ENCODE measurements around the gene SPRED1.
"Not testable (repeated sequence)": the region's sequence is repeated elsewhere in the genome, so short reads cannot be mapped to it uniquely, and the experiment has no call there.

SPRED1 gene

DNA sequence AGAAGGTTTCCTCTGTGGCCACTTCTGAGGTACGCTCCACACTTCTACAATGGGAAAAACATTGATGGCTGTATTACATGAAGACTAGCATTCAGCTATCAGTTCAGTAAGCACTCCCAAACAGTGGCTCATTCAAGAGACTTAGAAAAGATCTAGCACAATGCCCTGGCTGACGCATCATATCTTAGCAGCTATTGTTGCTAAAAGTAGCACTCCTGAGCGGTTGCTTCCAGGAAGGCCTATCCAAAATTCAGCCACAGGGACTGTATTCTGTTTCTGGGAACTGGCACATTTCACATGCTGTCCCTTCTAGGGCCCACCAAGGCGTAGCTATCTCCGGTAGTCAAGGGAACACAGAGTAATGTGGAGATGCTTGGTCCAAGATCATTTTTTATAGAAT, 21.2 kb upstream of the SPRED1 start:
- DNase-seq (ENCODE audit: low spot score) = no peak

DNA sequence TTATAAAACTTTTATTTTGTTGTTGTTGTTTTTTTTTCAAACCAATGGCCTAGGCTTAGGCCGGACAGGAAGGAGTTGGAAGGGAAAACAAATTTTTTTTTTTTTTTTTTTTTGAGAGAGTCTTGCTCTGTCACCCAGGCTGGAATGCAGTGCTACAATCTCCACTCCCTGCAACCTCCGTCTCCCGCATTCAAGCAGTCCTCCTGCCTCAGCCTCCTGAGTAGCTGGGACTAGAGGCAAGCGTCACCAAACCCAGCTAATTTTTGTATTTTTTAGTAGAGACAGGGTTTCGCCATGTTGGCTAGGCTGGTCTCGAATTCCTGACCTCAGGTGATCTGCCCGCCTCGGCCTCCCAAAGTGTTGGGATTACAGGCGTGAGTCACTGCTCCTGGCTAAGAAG, 15.6 kb upstream of the SPRED1 start:
- DNase-seq (ENCODE audit: low spot score) = not testable (repeated sequence)

DNA sequence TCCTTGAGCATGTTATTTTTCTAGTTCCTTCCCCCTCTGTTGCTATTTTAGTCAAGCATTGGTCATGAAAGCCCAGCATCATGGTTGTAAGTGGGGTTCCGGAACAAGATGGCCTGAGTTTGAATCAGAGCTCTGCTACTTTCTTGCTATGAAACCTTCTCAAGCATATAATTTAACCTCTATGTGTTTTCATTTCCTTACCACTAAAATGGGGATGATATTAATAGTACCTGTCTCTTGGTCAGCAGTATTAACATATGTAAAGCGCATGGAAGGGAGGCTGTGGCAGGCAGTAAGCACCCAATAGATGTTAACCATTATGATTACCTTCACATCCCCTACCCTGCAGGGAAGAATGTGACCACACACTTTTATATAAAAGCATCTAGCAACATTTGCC, 14.3 kb upstream of the SPRED1 start:
- no peak for DNase-seq (ENCODE audit: low spot score)

DNA sequence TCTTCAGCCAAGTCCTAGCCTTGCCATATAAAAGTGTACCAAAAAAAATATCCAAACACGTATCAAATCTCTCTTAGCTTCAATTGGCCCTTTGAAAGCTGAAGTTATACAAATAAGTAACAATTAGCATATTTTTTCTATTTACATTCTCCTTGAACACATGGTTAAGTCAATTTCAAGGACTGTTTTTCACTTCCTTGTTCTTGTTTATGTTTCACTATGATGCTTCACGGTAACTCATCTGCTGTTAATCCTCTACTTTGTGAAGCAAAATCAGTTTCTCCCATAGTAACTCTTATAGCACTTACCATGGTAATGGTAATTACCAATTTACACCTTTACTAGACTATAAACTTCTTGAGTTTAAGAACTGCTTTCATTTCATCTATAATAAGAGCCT, 10.6 kb upstream of the SPRED1 start:
- DNase-seq (ENCODE audit: low spot score) = no peak

DNA sequence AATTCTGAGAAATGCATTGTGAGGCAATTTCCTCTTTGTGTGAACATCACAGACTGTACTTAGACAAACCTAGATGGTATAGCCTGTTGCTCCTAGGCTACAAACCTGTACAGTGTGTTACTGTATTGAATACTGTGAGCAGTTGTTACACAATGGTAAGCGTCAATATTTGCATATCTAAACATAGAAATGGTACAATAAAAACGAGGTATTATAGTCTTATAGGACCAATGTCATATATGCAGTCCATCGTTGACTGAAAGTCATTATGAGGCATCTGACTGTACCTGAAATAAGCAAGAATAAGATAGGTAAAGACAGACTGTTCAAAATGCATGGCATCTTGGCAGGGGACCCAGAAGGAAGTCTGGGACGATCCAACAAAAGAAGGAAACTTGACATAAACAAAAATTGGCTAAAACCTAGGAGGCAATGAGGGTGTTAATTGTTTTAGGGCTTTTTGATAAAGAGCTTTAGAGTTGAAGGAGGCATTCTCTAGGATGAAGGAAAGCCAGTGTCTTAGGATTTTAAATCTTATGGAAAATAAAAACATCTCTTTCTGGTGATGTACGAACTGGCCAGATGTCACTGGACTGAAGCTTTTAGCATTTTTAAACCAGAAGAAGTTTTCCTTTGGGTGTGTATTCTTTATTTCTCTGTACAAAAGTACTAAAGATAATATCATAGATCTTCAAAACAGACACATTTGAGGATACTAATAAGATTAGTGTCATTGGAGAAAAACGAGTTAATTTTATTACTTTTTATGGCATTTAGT, 9.2 kb upstream of the SPRED1 start:
- DNase-seq (ENCODE audit: low spot score) = no peak

DNA sequence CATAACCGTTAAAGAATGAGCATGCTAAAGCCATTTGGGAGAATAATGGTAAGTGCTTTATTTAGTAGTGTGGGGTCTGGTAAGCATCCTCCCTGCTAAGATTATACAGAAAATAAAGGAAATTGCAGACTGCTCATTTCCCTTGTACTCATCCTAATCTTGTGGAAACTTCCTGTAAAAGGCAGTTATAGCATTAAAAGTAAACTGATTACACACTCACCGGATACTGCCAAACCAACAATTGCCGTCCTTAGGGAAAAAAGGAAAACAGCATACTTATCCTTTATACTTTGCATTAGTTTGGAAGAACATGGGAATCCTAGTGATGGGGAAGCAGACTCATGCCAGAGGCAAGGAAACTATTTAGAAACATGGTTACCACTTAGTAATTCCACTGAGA, 5.3 kb upstream of the SPRED1 start:
- DNase-seq (ENCODE audit: low spot score) = no peak

DNA sequence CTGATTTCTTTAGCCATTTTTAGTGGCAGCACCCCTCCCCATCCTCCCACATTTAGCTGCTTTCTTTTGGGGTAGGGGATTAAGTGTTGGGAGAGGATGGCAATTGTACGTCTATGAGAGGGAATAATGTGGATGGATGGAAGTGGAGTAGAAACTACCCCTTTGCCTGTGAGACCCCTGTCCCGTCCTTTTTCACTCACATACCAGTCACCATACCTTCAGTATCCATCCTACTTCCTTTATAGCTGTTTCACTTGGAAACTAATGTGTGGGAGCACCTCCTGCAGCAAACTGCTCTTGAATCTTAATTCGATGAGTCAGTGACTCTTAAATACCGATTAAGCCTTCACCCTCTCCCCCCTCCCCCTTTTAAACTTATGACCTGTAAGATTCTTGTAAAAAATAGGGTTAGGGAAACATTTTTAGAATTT, 730 bp downstream of the SPRED1 start:
- peak; percentile 33 for DNase-seq (ENCODE audit: low spot score)

DNA sequence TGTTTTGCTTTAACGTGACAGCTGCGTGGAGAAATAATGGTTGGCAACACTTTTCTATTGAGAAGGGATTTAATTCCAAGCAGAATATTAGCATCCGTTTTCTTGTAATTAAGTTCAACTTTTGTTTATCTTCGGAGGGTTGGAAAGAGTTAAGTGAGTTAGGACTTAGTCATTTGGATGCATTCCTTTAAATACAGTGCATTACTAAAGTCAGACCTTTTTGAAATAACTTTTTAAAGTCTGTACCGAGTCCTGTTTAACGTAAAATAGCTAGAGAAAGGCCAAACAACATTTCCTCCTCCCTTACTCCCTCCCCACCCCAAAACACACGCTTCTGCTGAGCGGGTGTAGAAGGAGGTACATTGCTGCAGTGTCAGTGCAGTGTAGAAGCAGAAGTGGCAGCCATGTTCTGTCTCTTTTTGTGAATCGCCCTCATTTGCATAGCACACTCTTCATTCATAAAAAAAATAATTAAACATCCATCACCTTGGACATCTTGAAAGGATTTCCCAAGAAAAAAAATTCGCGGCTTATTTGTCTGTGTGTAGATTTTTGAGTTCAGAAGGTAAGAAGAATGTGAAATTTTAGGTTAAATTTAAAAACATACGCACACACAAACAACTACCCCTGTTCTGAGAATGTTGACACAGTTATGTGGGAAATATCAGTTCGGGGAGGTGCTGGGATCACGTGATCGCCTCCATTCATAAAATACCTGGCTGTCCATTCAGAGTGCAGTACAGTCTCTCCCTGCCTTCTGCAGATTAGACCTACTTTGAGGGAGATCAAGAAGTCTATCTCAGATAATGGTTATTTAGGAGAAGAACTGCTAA, 1.6 kb downstream of the SPRED1 start:
- DNase-seq (ENCODE audit: low spot score) = peak; percentile 39

DNA sequence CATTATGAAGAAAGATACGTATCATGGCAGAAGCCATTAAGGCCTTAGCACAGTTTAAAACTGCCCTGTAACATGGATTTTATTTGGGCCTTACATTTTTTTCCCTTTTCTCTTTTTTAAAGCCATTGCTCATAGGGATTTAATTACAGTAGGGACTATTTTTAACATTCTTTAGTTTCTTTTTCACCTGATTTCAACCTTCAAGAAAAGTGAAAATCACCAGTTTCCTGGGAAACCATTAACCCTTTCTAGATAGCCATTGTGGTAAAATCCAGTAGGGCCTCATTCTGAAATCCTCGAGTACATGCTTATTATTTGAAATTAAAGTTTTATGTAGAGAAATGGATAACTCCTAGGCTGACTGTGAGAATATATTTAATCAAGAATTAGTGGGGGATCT, 3.1 kb downstream of the SPRED1 start:
- no peak for DNase-seq (ENCODE audit: low spot score)

DNA sequence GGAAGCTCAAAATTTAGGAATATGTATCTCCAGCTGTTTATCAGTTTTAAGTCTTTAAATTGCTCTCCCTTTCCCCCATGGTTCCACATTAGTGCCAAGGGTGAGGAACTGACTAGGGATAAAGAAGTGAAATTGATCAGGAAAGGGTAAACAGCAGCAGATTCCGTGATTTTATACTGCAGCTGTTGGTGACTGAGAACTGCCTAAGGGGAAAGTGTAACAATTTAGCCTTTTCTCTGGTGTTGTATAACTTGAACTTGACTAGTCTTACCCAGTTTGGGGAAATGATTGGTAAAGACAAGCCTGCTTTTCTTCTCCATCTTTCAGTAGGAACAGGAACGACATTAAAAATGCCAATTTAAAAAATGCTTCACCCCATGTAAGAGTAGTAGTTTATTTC, 5.0 kb downstream of the SPRED1 start:
- no peak for DNase-seq (ENCODE audit: low spot score)

DNA sequence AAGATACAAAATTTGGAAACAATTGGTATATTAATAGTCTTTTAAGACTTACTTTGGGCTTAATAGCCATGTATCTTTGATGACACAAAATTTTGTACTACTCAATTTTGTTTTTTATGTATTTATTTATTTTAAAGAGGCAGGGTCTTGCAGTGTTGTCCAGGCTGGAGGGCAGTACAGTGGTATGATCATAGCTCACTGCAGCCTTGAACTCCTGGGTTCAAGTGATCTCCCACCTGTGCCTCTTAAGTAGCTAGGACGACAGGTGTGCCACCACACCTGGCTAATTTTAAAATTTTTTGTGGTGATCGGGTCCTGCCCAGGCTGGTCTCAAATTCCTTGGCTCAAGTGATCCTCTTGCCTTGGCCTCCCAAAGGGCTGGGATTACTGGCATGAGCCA, 6.5 kb downstream of the SPRED1 start:
- DNase-seq (ENCODE audit: low spot score) = no peak

DNA sequence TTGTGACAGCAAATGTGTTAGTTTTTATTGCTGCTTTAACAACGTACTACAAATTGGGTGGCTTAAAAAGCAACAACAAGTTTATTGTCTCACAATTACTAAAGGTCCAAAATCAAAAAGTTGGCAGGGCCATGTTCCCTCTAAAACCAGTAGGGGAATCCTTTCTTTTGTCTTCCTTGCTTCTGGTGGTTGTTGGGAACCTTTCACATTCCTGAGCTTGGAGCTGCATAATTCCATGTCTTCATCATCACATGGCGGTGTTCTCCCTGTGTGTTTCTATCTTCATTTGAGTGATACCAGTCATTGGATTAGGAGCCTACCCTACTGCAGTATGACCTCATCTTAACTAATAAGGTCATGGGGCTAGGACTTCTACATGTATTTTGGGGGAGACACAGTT, 7.4 kb downstream of the SPRED1 start:
- DNase-seq (ENCODE audit: low spot score) = peak; percentile 6

DNA sequence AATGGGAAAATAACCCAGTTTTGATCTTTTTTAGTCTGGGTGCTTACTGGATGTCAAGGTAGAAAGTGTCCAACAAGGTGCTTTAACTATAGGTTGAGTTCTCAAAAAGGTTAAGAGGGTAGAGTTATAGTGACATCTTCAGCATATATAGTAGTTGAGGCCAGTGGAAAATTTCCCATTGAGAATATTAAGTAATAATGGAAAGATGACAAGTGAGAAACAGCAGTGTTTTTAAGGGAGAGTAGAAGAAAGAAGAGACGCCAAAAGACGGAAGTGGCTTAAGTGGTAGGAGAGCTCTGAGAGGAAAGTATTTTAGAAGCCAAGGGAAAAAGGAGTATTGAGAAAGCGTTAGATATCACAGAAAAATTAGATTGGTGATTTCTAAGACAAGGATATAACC, 10.6 kb downstream of the SPRED1 start:
- DNase-seq (ENCODE audit: low spot score) = no peak

DNA sequence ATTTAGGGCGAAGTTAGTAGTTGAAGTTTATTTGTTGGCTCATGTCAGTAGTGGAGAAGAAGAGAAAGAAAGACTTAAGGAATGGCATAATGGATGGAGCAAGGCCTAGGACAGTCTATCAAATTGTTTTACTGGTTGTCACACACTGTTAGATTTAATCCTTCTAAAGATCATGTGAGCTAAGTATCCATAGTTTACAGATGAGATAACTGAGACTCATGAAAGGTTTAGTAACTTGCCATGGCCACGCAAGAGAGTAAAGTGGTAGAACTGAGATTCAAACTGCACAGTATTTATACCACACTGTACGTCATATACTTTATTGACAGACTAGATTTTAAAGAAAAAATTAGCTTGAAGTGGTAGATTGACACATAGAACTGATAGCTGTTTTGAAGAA, 11.4 kb downstream of the SPRED1 start:
- peak; percentile 22 for DNase-seq (ENCODE audit: low spot score)

DNA sequence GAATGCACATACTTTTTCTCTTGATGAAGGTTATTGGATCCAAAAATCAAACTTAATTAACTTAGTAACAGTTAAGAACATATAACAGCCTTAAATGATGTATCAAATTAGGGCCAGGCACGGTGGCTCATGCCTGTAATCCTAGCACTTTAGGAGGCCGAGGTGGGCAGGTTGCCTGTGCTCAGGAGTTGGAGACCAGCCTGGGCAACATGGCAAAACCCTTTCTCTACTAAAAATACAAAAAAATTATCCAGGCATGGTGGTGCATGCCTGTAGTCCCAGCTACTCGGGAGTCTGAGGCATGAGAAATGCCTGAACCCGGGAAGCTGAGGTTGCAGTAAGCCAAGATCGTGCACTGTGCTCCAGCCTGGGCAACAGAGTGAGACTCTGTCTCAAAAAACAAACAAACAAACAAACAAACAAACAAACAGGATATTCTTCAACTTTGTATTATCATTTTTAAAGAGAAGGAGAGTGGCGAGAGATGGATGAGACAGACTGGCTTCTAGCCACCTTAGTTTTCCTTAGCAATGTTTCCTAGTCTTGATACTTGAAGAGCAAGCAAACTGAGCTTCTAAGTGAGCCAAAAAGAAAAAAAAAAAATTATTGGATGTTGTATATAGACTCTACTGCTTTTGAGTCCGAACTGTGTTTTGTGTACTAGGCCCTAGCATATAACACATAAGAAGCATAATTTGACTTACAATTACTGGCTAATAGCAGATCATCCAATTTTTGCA, 13.8 kb downstream of the SPRED1 start:
- no peak for DNase-seq (ENCODE audit: low spot score)

DNA sequence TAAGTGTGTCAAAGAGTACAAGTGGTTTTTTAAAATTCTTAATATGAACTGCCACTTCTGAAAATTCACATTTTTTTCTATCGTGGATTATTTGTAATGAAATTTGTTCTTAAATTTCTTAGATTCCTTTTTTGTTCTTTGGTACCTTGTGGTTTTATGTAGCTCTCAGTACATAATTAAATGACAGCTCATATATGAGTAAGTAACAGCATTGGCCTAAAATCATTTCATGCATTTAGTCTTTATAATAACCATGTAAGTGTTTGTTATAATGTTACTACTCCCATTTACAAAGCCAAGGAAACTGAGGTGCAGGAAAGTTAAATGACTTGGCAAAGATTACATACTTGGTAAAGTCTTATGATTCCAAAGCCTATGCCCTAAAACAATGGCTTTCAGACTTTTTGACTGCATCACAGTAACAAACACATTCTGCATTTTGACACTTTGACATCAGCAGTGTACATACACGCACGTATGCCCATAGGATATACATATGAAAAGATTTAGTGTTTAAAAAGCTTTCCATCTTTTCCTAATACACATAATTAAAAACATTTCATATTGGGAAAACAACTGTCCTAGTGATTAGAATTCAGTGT, 14.9 kb downstream of the SPRED1 start:
- DNase-seq (ENCODE audit: low spot score) = no peak

DNA sequence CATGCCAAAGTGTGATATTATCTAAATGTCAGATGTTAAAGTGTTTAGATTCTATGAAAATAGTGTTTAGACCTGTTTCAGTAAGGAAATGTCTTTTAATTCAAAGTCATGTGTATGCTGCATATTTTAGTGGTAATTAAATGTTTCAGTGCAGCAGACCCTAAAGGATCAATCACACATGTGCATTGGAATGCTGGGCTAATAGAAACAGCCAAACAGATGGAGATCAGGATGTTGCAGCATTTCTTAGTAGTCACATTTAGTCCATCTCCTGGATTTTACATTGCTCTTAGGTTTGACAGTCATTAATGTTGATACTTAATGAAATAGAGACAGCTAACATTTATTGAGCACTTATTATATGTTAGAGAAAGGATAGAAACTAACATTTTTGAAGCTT, 18.5 kb downstream of the SPRED1 start:
- DNase-seq (ENCODE audit: low spot score) = no peak

DNA sequence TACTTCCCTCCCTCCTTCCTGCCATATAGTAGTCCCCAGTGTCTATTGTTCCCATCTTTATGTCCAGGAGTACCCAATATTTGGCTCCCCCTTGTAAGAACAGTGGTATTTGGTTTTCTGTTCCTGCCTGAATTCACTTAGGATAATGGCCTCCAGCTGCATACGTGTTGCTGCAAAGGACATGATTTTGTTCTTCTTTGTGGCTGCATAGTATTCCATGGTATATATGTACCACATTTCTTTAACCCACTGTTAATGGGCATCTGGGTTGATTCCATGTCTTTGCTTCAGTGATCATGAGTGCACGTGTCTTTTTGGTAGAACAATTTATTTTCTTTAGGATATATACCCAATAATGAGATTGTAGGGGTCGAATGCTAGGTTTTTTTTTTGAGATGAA, 19.3 kb downstream of the SPRED1 start:
- DNase-seq (ENCODE audit: low spot score) = no peak

DNA sequence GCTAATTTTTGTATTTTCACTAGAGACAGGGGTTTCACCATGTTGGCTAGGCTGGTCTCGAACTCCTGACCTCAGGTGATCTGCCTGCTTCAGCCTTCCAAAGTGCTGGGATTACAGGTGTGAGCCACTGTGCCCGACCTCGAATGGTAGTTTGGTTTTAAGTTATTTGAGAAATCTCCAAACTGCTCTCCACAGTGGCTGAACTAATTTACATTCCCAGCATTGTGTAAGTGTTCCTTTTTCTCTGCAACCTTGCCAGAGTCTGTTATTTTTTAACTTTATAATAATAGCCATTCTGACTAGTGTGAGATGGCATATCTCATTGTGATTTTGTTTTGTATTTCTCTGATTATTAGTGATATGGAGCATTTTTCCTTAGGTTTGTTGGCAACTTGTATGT, 19.8 kb downstream of the SPRED1 start:
- DNase-seq (ENCODE audit: low spot score) = not testable (repeated sequence)

DNA sequence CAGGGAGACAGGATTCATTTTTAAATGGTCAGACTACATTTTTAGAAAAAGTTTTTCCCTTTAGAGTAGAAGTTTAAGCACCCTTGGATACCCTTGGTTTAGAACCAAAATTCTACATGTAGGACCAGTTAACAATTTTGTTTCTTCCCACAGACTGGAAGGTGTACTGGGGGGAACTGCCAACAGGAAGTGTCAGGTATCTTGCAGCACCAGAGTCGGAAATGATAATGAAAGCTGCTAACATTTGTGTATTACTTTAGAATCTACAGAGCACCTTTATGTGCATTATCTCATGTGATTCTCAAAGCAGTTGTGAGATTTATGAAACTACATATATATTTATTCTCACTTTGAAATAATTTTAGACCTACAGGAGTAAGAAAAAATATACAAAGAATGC, 21.5 kb downstream of the SPRED1 start:
- no peak for DNase-seq (ENCODE audit: low spot score)

DNA sequence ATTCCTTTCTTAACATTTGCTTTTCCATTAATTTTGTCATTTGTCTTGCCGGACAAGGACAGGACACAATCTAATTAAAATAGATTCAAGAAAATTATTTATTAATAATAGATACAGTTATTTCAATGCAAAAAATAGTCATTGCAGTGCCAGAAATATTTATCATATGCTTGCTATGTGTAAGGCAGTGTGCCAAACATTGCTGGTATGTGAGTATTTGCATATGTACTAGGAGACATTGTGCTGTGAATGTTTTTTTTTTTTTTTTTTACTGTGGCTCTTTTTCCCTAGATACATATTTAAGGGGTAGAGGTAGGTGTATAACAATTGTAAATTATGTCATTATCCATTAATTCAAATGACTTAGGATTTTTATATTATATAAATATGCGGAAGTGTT, 23.3 kb downstream of the SPRED1 start:
- DNase-seq (ENCODE audit: low spot score) = no peak

DNA sequence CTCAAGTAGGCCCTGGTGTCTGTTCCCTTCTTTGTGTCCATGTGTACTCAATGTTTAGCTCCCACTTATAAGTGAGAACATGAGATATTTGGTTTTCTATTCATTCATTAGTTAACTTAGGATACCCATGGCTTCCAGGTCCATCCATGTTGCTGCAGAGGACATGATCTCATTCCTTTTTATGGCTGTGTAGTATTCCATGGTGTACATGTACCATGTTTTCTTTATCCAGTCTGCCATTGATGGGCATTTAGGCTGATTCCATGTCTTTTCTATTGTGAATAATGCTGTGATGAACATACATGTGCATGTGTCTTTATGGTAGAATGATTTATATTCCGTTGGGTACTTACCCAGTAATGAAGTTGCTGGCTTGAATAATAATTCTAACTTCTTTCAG, 24.6 kb downstream of the SPRED1 start:
- not testable (repeated sequence) for DNase-seq (ENCODE audit: low spot score)
